ENCODE data around the gene IYD.

IYD gene

DNA sequence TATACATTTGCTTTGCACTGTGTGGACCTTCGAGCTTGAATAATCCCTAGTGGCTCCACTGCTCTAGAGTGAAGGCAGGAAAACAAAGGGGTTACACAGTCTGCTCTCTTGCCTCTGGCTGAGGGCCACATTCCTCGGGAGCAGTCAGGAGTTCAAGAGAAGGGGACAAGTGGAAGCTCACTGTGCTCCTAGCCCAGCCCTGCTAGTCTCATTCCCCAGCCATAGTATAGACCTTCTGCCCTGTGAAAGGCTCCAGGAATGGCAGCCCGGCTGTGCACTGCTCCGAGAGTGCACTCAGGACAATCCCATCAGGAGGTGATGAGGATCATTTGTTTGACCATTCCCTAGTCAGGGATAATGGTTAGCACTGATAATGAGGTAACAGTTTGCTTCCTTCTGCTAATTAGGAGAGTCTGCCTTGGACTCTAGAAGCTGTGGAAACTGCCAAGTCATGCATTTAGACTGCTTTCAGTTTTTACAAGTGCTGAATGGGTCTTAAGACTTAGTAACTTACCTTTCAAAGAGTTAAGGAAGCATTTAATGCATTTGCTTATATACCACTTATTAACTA is 8.5 kb downstream of the IYD start:
- DNase-seq (ENCODE audit: insufficient read length, low spot score) (no peak), FAIRE-seq (no peak)
- TF ChIP-seq CTCF (IDR thresholded peaks at IDR 0.05; ENCODE audit: insufficient read depth, missing control alignments), result no peak

- no peak for FAIRE-seq
- TF ChIP-seq CTCF (IDR thresholded peaks at IDR 0.05; ENCODE audit: insufficient read depth, missing control alignments), result no peak
Observed at GRCh38 chr6:150380256-150380655, 11.4 kb downstream of the IYD start.

GRCh38 chr6:150382171-150382570 is 13.4 kb downstream of the IYD start:
- no peak for TF ChIP-seq CTCF (IDR thresholded peaks at IDR 0.05; ENCODE audit: insufficient read depth, missing control alignments)
- no peak for DNase-seq (ENCODE audit: insufficient read length, low spot score)
- FAIRE-seq, result no peak

More at GRCh38 chr6:150380256-150380655, 11.4 kb downstream of the IYD start:
- DNase-seq (ENCODE audit: insufficient read length, low spot score), result no peak

GRCh38 chr6:150391414-150391813 is 22.6 kb downstream of the IYD start:
- DNase-seq (ENCODE audit: insufficient read length, low spot score) (no peak), FAIRE-seq (no peak)
- TF ChIP-seq CTCF (IDR thresholded peaks at IDR 0.05; ENCODE audit: insufficient read depth, missing control alignments), result no peak

DNA sequence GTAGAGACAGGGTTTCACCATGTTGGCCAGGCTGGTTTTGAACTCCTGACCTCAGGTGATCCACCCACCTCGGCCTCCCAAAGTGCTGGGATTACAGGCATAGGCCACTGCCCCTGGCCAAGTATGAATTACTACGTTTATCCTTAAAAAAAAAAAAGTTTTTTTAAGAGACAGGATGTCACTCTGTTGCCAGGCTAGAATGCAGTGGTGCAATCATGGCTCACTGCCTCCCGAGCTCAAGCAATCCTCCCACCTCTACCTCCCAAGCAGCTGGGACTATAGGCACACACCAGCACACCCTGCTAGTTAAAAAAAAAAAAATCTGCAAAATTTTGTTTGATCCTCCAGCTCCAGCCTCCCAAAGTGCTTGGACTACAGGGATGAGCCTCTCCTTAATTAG is 23.1 kb downstream of the IYD start:
- no peak for TF ChIP-seq CTCF (IDR thresholded peaks at IDR 0.05; ENCODE audit: insufficient read depth, missing control alignments)
- FAIRE-seq (no peak), DNase-seq (ENCODE audit: insufficient read length, low spot score) (no peak)

GRCh38 chr6:150392452-150393220 is 23.8 kb downstream of the IYD start:
- TF ChIP-seq CTCF (IDR thresholded peaks at IDR 0.05; ENCODE audit: insufficient read depth, missing control alignments), result no peak
- no peak for FAIRE-seq
- DNase-seq (ENCODE audit: insufficient read length, low spot score), result no peak

All from D721Med (cell line).